Spleen (tissue), 11 donors: Measurements from ENCODE around the gene CD80. TPM values are rescaled to one million over a fixed set of nuclear protein-coding genes. Genes with fewer than 3 reads are reported as not detected.

Source experiments
- DNase-seq: peaks from one replicate; pipeline ENCODE4 v3.0.0-alpha.2; 2020
- H3K27ac ChIP-seq, 8 donors: fragments of 200-600 bp; sonication (generic) in 7 of 8; 1 replicate in 4 of 8; 2 replicates in 4 of 8; pipeline versions ENCODE4 v1.5.0 to v1.8.0; 2016 to 2021; ENCODE audit warnings: inconsistent platforms in 4 of 8, mild to moderate bottlenecking in 4 of 8, moderate library complexity in 1 of 8
- H3K27me3 ChIP-seq, 7 donors: fragments of 200-600 bp; sonication (generic) in 6 of 7; replicated peaks in 1 of 7; 1 replicate in 4 of 7; 2 replicates in 3 of 7; pipeline versions ENCODE4 v1.5.0 to v1.8.0; 2016 to 2021; ENCODE audit warnings: inconsistent platforms in 3 of 7, mild to moderate bottlenecking in 1 of 7
- H3K36me3 ChIP-seq, 6 donors: fragments of 200-600 bp; sonication (generic) in 5 of 6; 1 replicate in 4 of 6; 2 replicates in 2 of 6; pipeline versions ENCODE4 v1.5.0 to v1.8.0; 2016 to 2021; ENCODE audit warnings: inconsistent platforms in 2 of 6
- H3K4me1 ChIP-seq, 6 donors: fragments of 200-600 bp; sonication (generic) in 5 of 6; 1 replicate in 3 of 6; 2 replicates in 3 of 6; pipeline versions ENCODE4 v1.5.0 to v1.8.0; 2016 to 2021; ENCODE audit warnings: inconsistent platforms in 3 of 6
- H3K4me3 ChIP-seq, 8 donors: fragments of 200-600 bp; sonication (generic) in 7 of 8; 1 replicate in 4 of 8; 2 replicates in 4 of 8; pipeline versions ENCODE4 v1.5.0 to v1.8.0; 2016 to 2021; ENCODE audit warnings: inconsistent platforms in 4 of 8, mild to moderate bottlenecking in 4 of 8, moderate library complexity in 2 of 8
- H3K9me3 ChIP-seq, 8 donors: fragments of 200-600 bp; sonication (generic) in 7 of 8; 1 replicate in 4 of 8; 2 replicates in 4 of 8; pipeline versions ENCODE4 v1.5.0 to v1.8.0; 2016 to 2021; ENCODE audit warnings: inconsistent platforms in 4 of 8
- CTCF ChIP-seq, 11 experiments: fragments of 200-600 bp in 7 of 11; fragments of 450-650 bp in 4 of 11; sonication (generic) in 4 of 11; IDR thresholded peaks in 8 of 11; conservative IDR thresholded peaks in 3 of 11; 1 replicate in 7 of 11; 2 replicates in 4 of 11; pipeline versions ENCODE4 v1.4.0 to v1.8.0; 2016 to 2021; ENCODE audit warnings: antibody characterized with exemption in 11 of 11, inconsistent platforms in 4 of 11, mild to moderate bottlenecking in 1 of 11
- POLR2A ChIP-seq, 3 donors: fragments of 450-650 bp; IDR thresholded peaks; one replicate each; pipeline ENCODE4 v1.5.1; 2017; ENCODE audit warnings: antibody characterized with exemption in 3 of 3, mild to moderate bottlenecking in 1 of 3
- POLR2AphosphoS5 ChIP-seq, 3 donors: sonication (generic); formaldehyde crosslinking; IDR thresholded peaks; one replicate each; pipeline ENCODE4 v1.5.1; 2017; ENCODE audit warnings: antibody characterized with exemption in 3 of 3
- WGBS, 5 donors: extraction: QIAGEN DNeasy Blood & Tissue Kit in 3 of 5; methylation state at CpG; one replicate each; pipeline versions ENCODE4 v1.1.5 to v1.1.7; 2013 to 2018; 5-methylcytosine and 5-hydroxymethylcytosine counted together
- intact Hi-C: fragments of 100-400 bp; cut with DNase I; formaldehyde crosslinking; loops from one replicate; pipeline ENCODE4 v1.15.0; 2023; ENCODE audit warnings: low total_unique reads
- polyA plus RNA-seq, 3 donors: library from polyadenylated mRNA; stranded (reverse); fragments of 200-250 nt; gene quantifications; one replicate each; pipeline ENCODE4 v1.2.1, GENCODE V29; 2013
- total RNA-seq, 7 donors: library from RNA; depleted of rRNA in 3 of 7; stranded (reverse); fragments of >200 nt in 3 of 7; fragmentation: NEBNext Ultra II Directional in 4 of 7; extraction: Animal tissue kit (Norgen Biotek cat#: 25700) in 4 of 7; gene quantifications; one replicate each; pipeline versions ENCODE4 v1.1.0 to v1.2.1, GENCODE V29; 2016 to 2021
- donor health status: healthy with polysubstance abuse.
- donor health status: DM: no; HTN: no; CAD: no; lungs with moderate emphysema.
- donor health status: DM: no; HTN: no; CAD: no.
- donor health status: Bipolar disorder and iron deficiency.
- donor health status: healthy.
- donor health status: DM: no; HTN: no; CAD: no.
- donor health status: DM: yes; HTN: yes; CAD: no.

CD80 gene
- total and polyA plus RNA-seq, 10 donors = 1.5 to 33.0 (median 13.4) TPM

- H3K27me3 ChIP-seq = no peaks in the 10 kb centered on the region
- H3K4me1 ChIP-seq = peaks cover 0 to 4% (median 0%) of the 10 kb centered on the region in 6 donors
- intact Hi-C loops = no loop called here
- H3K27ac ChIP-seq = no peak overlapping the region
- DNase-seq = no peak
- TF ChIP-seq CTCF (IDR thresholded peaks at IDR 0.05 in 8 of 11, conservative IDR thresholded peaks at IDR 0.05 in 3 of 11) (no peak), POLR2AphosphoS5 (IDR thresholded peaks at IDR 0.05) (no peak), POLR2A (IDR thresholded peaks at IDR 0.05) (no peak)
- H3K36me3 ChIP-seq = peaks cover 0 to 34% (median under 1%) of the 10 kb centered on the region in 6 donors
- H3K4me3 ChIP-seq = no peak overlapping the region
- H3K9me3 ChIP-seq = no peaks in the 10 kb centered on the region
Observed at GRCh38 chr3:119529883-119530282, 29.5 kb downstream of the CD80 start.

- 84 to 98% (median 96%) methylated on average over 5 of the region's 5 CpGs for WGBS, 5 donors
- Histone ChIP-seq H3K27ac (no peak overlapping the region), H3K9me3 (no peaks in the 10 kb centered on the region), H3K36me3 (peaks cover 0 to 55% (median 18%) of the 10 kb centered on the region in 6 donors), H3K4me1 (peaks cover 0 to 10% (median 0%) of the 10 kb centered on the region in 6 donors), H3K4me3 (no peak overlapping the region), H3K27me3 (no peaks in the 10 kb centered on the region)
- no peak for DNase-seq
- intact Hi-C loops = no loop called here
- no peak for TF ChIP-seq POLR2AphosphoS5 (IDR thresholded peaks at IDR 0.05)
- no peak for TF ChIP-seq POLR2A (IDR thresholded peaks at IDR 0.05)
- TF ChIP-seq CTCF (IDR thresholded peaks at IDR 0.05 in 8 of 11, conservative IDR thresholded peaks at IDR 0.05 in 3 of 11) = no peak
Observed at GRCh38 chr3:119527714-119528113, 31.7 kb downstream of the CD80 start.

GRCh38 chr3:119524931-119525662, 34.3 kb downstream of the CD80 start:
- peak overlapping the region in 4 of 8 donors; percentile 21 to 46 (median 37) for H3K27ac ChIP-seq
- 55 to 76% (median 69%) methylated on average over 4 of the region's 4 CpGs for WGBS, 5 donors
- H3K4me1 ChIP-seq = peaks cover 0 to 10% (median 0%) of the 10 kb centered on the region in 6 donors
- H3K36me3 ChIP-seq = peaks cover 0 to 75% (median 32%) of the 10 kb centered on the region in 6 donors
- DNase-seq = no peak
- peak in 8 of 11 experiments; percentile 12 to 35 (median 32) for TF ChIP-seq CTCF (IDR thresholded peaks at IDR 0.05 in 8 of 11, conservative IDR thresholded peaks at IDR 0.05 in 3 of 11)
- TF ChIP-seq POLR2AphosphoS5 (IDR thresholded peaks at IDR 0.05) = no peak
- H3K9me3 ChIP-seq = no peaks in the 10 kb centered on the region
- H3K27me3 ChIP-seq = no peaks in the 10 kb centered on the region
- H3K4me3 ChIP-seq = no peak overlapping the region
- intact Hi-C loops = no loop called here

GRCh38 chr3:119518026-119518425, 41.4 kb downstream of the CD80 start:
- TF ChIP-seq POLR2A (IDR thresholded peaks at IDR 0.05) = no peak
- no peak for TF ChIP-seq CTCF (IDR thresholded peaks at IDR 0.05 in 8 of 11, conservative IDR thresholded peaks at IDR 0.05 in 3 of 11)
- TF ChIP-seq POLR2AphosphoS5 (IDR thresholded peaks at IDR 0.05) = no peak
- WGBS, 5 donors = 92 to 100% (median 97%) methylated on average over 1 of the region's 1 CpG
- Histone ChIP-seq H3K4me1 (no peaks in the 10 kb centered on the region), H3K27ac (no peak overlapping the region), H3K4me3 (no peak overlapping the region), H3K9me3 (no peaks in the 10 kb centered on the region), H3K27me3 (no peaks in the 10 kb centered on the region), H3K36me3 (peaks cover 4 to 100% (median 75%) of the 10 kb centered on the region in 6 donors)
- no peak for DNase-seq
- intact Hi-C loops = no loop called here
